Tibial nerve (tissue), 3 donors: ENCODE data around the gene TP73.

Experiments used
- POLR2A ChIP-seq, 2 donors: fragments of 450-650 bp; IDR thresholded peaks; one replicate each; pipeline ENCODE4 v1.6.1; 2017; ENCODE audit warnings: antibody characterized with exemption in 2 of 2, mild to moderate bottlenecking in 2 of 2, moderate library complexity in 2 of 2
- TF ChIP-seq, protein P1 (sequence below), 5 experiments: fragments of 200-600 bp in 3 of 5; fragments of 450-650 bp in 2 of 5; sonication (generic) in 3 of 5; IDR thresholded peaks; one replicate each; pipeline ENCODE4 v1.5.1; 2016 to 2019; ENCODE audit warnings: antibody characterized with exemption in 5 of 5, mild to moderate bottlenecking in 3 of 5, moderate library complexity in 2 of 5

DNA sequence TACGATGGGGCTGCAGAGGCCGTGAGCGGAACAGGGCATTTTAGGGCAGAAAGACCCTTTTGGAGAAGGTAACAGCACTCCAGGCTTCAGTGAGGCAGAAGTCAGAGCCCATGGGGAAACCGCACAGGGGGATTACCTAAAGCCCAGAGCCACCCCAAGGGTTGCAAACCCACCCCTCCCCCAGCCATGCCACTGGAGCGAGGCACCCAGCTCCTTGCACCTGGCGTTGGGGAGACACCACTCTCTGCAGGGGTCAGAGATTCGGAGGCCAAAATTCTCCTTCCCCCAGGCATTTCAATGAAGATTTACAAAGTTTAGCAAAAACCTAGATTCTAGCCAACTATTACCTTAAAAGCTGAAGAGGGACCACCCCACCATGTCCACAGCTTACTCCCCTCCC lies 61.5 kb downstream of the TP73 start:
- TF ChIP-seq, protein P1, sequence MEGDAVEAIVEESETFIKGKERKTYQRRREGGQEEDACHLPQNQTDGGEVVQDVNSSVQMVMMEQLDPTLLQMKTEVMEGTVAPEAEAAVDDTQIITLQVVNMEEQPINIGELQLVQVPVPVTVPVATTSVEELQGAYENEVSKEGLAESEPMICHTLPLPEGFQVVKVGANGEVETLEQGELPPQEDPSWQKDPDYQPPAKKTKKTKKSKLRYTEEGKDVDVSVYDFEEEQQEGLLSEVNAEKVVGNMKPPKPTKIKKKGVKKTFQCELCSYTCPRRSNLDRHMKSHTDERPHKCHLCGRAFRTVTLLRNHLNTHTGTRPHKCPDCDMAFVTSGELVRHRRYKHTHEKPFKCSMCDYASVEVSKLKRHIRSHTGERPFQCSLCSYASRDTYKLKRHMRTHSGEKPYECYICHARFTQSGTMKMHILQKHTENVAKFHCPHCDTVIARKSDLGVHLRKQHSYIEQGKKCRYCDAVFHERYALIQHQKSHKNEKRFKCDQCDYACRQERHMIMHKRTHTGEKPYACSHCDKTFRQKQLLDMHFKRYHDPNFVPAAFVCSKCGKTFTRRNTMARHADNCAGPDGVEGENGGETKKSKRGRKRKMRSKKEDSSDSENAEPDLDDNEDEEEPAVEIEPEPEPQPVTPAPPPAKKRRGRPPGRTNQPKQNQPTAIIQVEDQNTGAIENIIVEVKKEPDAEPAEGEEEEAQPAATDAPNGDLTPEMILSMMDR (IDR thresholded peaks at IDR 0.05): no peak
- no peak for TF ChIP-seq POLR2A (IDR thresholded peaks at IDR 0.05)
